Measurements from ENCODE around the gene ARHGAP24.

DNA sequence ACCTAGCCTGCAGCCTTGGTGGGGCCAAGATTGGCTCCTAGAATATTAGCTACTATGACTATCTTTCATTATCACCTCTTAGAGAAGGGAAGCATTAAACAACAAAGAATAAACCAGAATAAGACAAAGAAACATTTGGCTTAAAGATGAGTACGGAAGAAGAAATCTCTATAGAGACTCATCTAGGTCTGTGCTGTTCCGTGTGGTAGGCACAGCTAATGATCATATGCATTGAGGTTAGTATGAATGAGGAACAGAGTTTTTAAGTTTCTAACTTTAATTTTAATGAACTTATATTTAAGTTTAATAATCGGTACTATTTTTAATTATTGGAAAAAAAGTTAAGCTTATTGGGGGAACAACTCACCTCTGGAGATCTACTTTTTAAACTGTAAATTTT lies 24.6 kb downstream of the ARHGAP24 start:
- TF ChIP-seq EP300 (IDR thresholded peaks at IDR 0.05) (no peak), POLR2A (IDR thresholded peaks at IDR 0.05) (no peak)
- TF ChIP-seq, protein P1, sequence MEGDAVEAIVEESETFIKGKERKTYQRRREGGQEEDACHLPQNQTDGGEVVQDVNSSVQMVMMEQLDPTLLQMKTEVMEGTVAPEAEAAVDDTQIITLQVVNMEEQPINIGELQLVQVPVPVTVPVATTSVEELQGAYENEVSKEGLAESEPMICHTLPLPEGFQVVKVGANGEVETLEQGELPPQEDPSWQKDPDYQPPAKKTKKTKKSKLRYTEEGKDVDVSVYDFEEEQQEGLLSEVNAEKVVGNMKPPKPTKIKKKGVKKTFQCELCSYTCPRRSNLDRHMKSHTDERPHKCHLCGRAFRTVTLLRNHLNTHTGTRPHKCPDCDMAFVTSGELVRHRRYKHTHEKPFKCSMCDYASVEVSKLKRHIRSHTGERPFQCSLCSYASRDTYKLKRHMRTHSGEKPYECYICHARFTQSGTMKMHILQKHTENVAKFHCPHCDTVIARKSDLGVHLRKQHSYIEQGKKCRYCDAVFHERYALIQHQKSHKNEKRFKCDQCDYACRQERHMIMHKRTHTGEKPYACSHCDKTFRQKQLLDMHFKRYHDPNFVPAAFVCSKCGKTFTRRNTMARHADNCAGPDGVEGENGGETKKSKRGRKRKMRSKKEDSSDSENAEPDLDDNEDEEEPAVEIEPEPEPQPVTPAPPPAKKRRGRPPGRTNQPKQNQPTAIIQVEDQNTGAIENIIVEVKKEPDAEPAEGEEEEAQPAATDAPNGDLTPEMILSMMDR (IDR thresholded peaks at IDR 0.05), result no peak
